NCI-H1694 (cell line): ENCODE measurements around the gene GDF7.
"Not testable (repeated sequence)": the region's sequence is repeated elsewhere in the genome, so short reads cannot be mapped to it uniquely, and the experiment has no call there.

Experiments
- DNase-seq: peaks from one replicate; lab custom pipeline; 2025; lab: John Stamatoyannopoulos, UW

Gene GDF7

DNA sequence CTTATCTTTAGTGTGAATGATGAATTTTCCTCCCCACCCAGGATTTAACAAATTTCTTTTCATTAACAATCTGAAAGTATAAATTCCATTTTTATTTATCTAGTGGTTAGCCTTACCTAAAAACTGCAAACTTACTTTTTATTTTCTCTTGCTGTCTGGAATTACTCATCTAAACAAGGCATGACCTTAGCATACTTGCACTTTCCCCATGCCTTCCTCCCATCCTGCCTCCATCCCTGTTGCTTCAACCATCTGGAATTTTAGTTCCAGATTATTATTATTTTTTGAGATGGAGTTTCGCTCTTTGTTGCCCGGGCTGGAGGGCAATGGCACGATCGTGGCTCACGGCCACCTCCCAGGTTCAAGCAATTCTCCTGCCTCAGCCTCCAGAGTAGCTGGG lies 35.6 kb downstream of the GDF7 start:
- DNase-seq, result no peak

- DNase-seq, result no peak
These were observed 37.9 kb downstream of the GDF7 start for GRCh38 chr2:20704886-20705285.

- DNase-seq, result no peak
These were observed 39.3 kb downstream of the GDF7 start for GRCh38 chr2:20706217-20706616.

- no peak for DNase-seq
These were observed 39.8 kb downstream of the GDF7 start for GRCh38 chr2:20706786-20707185.

GRCh38 chr2:20707601-20708000 lies 40.7 kb downstream of the GDF7 start:
- DNase-seq, result no peak

DNA sequence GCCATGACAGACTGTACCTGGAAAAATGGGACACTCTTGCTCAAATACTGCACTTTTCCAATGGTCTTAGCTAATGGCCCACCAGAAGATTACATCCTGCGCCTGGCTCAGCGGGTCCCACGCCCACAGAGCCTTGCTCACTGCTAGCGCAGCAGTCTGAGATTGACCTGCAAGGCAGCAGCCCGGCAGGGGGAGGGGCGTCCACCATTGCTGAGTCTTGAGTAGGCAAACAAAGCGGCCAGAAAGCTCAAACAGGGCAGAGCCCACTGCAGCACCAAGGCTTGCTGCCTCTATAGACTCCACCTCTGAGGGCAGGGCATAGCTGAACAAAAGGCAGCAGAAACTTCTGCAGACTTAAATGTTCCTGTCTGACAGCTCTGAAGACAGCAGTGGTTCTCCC lies 44.7 kb downstream of the GDF7 start:
- not testable (repeated sequence) for DNase-seq

GRCh38 chr2:20713585-20713984 lies 46.6 kb downstream of the GDF7 start:
- not testable (repeated sequence) for DNase-seq

DNA sequence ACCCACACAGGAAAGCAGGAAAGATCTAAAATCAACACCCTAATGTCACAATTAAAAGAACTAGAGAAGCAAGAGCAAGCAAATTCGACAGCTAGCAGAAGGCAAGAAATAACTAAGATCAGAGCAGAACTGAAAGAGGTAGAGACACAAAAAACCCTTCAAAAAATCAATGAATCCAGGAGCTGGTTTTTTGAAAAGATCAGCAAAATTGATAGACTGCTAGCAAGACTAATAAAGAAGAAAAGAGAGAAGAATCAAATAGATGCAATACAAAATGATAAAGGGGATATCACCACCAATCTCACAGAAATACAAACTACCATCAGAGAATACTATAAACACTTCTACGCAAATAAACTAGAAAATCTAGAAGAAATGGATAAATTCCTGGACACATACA lies 47.5 kb downstream of the GDF7 start:
- DNase-seq, result not testable (repeated sequence)

- DNase-seq, result not testable (repeated sequence)
These were observed 49.2 kb downstream of the GDF7 start for GRCh38 chr2:20716164-20716563.

DNA sequence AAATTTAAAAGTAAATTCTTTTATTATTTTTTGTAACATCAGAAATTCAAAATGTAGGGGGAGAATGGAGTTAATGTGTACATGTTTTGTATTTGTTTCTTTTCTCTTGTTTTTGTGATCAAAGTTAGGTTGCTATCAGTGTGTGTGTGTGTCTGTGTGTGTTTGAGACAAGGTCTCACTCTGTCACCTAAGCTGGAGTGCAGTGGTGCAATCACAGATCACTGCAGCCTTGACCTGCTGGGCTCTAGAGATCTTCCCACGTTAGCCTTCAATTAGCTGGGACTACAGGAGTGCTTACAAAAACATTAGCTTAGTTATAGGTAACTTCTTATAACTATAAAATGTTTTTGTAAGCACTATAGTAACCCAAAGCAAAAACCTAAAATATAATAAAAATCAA lies 50.7 kb downstream of the GDF7 start:
- no peak for DNase-seq

DNA sequence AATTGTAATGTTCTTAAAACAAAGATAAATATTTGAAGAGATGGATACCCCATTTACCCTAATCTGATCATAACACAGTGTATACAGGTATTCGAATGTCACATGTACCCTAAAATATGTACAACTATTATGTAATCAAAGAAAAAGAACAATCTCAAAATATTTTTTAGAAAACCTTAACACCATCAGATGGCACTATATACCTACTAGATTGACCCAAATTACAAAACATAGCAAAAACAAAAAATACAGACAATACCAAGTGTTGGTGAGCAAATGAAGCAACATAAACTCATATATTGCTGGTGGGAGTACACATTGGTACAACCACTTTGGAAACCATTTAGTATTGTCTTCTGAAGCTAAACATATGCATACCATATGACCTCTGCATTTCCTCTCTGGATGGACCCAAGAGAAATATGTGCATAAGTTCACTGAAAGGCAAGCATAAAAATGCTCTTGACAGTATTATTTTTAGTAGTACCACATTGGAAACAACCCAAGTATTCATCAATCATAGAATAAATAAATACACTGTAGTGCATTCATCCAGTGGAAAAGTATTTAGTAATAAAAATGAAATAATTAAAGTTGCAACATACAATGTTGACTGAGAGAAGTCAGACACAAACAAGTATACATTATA lies 55.8 kb downstream of the GDF7 start:
- DNase-seq, result no peak

- no peak for DNase-seq
These were observed 56.6 kb downstream of the GDF7 start for GRCh38 chr2:20723543-20723942.

- no peak for DNase-seq
These were observed 57.6 kb downstream of the GDF7 start for GRCh38 chr2:20724500-20725053.

GRCh38 chr2:20725782-20726181 lies 58.8 kb downstream of the GDF7 start:
- DNase-seq, result no peak

- DNase-seq, result no peak
These were observed 60.0 kb downstream of the GDF7 start for GRCh38 chr2:20726913-20727312.

DNA sequence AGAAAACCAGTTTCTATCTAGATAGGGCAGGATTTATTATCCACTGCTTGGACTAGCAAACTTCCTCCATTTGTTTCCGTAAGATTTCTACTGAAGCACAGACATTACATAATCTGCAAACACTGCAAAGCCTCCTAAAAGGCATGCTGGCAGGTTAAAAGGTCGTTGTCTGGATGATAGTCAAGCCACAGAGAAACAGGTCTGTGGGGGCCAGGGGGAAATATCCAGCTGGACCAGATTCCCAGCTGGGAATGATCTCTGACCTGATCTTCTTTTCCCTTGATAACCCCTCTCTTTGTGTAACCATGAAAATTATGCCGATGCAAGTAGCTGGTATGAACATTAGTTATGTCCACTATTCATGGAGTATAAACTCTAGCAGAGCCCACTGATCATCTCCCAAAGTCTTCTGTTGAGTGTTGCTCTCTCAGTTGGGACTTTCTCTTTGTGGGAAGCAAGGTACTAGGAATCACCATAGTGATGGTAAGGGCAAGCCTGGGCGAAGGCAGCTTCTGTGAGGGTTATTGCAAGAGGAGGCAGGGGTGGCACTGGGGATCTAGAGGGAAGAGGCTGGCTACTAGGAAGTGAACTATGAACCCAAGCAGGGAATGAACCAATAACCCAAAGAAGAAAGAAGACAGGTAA lies 61.3 kb downstream of the GDF7 start:
- DNase-seq, result no peak
